Measurements from ENCODE around the gene LTA. TPM values are rescaled to one million over a fixed set of nuclear protein-coding genes. Genes with fewer than 3 reads are reported as not detected.
"Not testable (repeated sequence)": the region's sequence is repeated elsewhere in the genome, so short reads cannot be mapped to it uniquely, and the experiment has no call there.

LTA gene
- total and polyA plus RNA-seq, 7 donors, result 0.05 to 0.10 TPM; not detected in 5

DNA sequence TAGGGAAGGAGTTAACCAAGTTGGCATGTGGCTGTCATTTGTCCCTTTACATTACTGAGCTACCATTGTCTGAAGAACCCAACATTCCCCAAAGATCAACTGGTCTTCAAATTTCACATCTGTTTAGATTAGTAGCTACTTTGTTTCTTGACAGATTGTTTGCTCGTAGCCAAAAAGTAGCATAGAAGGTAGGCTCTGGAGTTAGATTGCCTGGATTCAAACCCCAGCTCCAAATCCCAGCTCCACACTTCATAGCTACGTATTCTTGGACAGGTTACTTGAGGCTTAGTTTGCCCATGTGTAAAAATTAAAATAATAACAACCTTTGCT, 23.6 kb upstream of the LTA start:
- intact Hi-C loops (cut with DNase I), result loop anchor here (5.0 to 10.0 kb wide), 7 partner anchors 34 to 416 kb away; partner anchors contain the start of genes LTB (in 2 of the 2), AIF1 (in 1 of the 2), C6orf47 (in 1 of the 2) and EHMT2 (in 1 of the 2)

DNA sequence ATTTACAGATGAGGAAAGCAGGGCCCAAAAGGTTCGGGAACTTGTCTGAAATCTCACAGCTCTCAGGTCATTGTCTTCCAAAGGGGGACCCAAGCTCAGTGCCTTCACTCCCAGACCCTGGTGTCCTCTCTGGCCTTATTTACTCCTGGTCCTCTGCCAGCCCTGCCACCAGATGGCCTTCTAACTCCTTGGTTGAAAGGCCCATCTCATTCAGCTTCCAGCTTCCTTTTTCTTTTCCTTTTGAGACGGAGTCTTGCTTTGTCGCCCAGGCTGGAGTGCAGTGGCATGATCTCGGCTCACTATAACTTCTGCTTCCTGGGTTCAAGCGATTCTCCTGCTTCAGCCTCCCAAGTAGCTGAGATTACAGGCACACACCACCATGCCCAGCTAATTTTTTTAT, 20.7 kb upstream of the LTA start:
- ATAC-seq; H3K9me3 ChIP-seq; H3K27me3 ChIP-seq (ENCODE audit: insufficient read depth in 3 of 3, low read length in 2 of 3); H3K4me3 ChIP-seq; intact Hi-C loops (cut with DNase I); H3K27ac ChIP-seq: not testable (repeated sequence)
- peaks cover 11% of the 10 kb centered on the region for H3K4me1 ChIP-seq
- WGBS, 3 donors, result 56 to 65% (median 63%) methylated on average over 5 of the region's 5 CpGs
- DNase-seq, result peak in 1 of 2 donors; percentile 69
- TF ChIP-seq, protein P1, sequence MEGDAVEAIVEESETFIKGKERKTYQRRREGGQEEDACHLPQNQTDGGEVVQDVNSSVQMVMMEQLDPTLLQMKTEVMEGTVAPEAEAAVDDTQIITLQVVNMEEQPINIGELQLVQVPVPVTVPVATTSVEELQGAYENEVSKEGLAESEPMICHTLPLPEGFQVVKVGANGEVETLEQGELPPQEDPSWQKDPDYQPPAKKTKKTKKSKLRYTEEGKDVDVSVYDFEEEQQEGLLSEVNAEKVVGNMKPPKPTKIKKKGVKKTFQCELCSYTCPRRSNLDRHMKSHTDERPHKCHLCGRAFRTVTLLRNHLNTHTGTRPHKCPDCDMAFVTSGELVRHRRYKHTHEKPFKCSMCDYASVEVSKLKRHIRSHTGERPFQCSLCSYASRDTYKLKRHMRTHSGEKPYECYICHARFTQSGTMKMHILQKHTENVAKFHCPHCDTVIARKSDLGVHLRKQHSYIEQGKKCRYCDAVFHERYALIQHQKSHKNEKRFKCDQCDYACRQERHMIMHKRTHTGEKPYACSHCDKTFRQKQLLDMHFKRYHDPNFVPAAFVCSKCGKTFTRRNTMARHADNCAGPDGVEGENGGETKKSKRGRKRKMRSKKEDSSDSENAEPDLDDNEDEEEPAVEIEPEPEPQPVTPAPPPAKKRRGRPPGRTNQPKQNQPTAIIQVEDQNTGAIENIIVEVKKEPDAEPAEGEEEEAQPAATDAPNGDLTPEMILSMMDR (IDR thresholded peaks at IDR 0.05), result peak; percentile 34
- peaks cover 2 to 64% of the 10 kb centered on the region in 2 donors for H3K36me3 ChIP-seq (ENCODE audit: insufficient read depth in 1 of 2, low read depth in 1 of 2)

More for the DNA sequence above, 23.6 kb upstream of the LTA start:
- TF ChIP-seq, protein P1 (IDR thresholded peaks at IDR 0.05), result no peak
- H3K27me3 ChIP-seq (ENCODE audit: insufficient read depth in 3 of 3, low read length in 2 of 3), result no peaks in the 10 kb centered on the region
- H3K9me3 ChIP-seq, result no peaks in the 10 kb centered on the region
- ATAC-seq (no peak), DNase-seq (no peak)
- 85 to 90% (median 88%) methylated on average over 2 of the region's 2 CpGs for WGBS, 3 donors
- peak overlapping the region; percentile 86 for H3K27ac ChIP-seq
- peak overlapping the region; percentile 71 for H3K4me3 ChIP-seq
- peaks cover 2 to 43% of the 10 kb centered on the region in 2 donors for H3K36me3 ChIP-seq (ENCODE audit: insufficient read depth in 1 of 2, low read depth in 1 of 2)
- peaks cover 11% of the 10 kb centered on the region for H3K4me1 ChIP-seq

DNA sequence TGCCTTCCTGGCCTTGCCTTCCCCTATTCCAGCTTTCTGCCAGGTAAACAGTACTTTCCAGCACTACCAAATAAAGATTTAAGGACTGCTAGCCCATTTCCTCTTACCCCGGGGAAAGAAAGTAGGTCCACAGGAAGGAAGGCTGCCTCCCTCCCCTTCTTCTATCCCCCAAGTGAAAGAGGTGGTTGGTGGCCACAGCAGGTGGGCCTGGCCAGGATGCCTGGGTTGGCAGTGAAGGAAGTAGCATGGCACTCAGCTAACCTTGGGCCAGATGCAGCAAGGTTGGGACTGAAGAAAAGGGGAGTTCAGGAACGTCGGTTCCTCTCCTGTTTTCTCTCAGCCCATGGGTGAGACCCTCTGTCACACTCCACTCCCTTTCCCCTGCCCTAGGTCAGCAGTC, 15.8 kb upstream of the LTA start:
- Histone ChIP-seq H3K27ac (no peak overlapping the region), H3K27me3 (ENCODE audit: insufficient read depth in 3 of 3, low read length in 2 of 3) (no peaks in the 10 kb centered on the region), H3K4me1 (peaks cover 22% of the 10 kb centered on the region), H3K9me3 (no peaks in the 10 kb centered on the region), H3K4me3 (no peak overlapping the region), H3K36me3 (ENCODE audit: insufficient read depth in 1 of 2, low read depth in 1 of 2) (peaks cover 3 to 73% of the 10 kb centered on the region in 2 donors)
- intact Hi-C loops (cut with DNase I), result no loop called here
- no peak for DNase-seq
- no peak for ATAC-seq
- 69 to 74% (median 71%) methylated on average over 3 of the region's 3 CpGs for WGBS, 3 donors
- TF ChIP-seq, protein P1 (IDR thresholded peaks at IDR 0.05), result no peak

DNA sequence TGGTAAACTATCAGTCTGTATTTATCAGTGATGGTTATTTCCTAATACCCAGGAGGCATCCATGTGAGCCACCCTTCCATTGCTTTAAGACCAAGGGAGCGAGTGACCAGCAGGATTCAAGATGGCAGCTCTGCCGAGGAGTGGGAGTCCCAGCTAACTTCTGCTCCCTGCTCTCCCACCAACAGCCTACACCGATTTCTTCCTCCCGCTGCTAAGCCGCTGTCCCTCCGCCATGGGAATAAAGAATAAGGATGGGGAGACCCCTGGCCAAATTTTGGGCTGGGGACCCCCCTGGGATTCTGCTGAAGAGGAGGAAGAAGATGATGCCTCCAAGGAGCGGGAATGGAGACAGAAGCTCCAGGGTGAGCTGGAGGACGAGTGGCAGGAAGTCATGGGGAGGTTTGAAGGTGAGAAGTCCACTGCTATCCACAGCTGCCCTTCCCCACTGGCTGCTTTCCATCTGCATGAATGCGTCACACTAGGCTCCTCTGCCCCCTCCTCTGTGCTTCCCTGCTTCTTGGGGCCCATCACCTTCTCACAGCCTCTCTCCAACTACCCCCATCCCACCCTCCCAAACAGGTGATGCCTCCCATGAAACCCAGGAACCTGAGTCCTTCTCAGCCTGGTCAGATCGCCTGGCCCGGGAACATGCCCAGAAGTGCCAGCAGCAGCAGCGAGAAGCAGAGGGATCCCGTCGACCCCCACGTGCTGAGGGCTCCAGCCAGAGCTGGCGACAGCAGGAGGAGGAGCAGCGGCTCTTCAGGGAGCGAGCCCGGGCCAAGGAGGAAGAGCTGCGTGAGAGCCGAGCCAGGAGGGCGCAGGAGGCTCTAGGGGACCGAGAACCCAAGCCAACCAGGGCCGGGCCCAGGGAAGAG, 14.4 kb upstream of the LTA start:
- DNase-seq, result no peak

More for the DNA sequence above, 14.4 kb upstream of the LTA start:
- Histone ChIP-seq H3K36me3 (ENCODE audit: insufficient read depth in 1 of 2, low read depth in 1 of 2) (peaks cover 3 to 64% of the 10 kb centered on the region in 2 donors), H3K27ac (no peak overlapping the region), H3K27me3 (ENCODE audit: insufficient read depth in 3 of 3, low read length in 2 of 3) (no peaks in the 10 kb centered on the region), H3K4me1 (peaks cover 22% of the 10 kb centered on the region), H3K4me3 (no peak overlapping the region), H3K9me3 (no peaks in the 10 kb centered on the region)
- intact Hi-C loops (cut with DNase I), result no loop called here
- TF ChIP-seq, protein P1 (IDR thresholded peaks at IDR 0.05), result no peak
- WGBS, 3 donors, result 66 to 69% (median 68%) methylated on average over 24 of the region's 24 CpGs
- ATAC-seq, result no peak

Measured in psoas muscle (tissue), 8 donors.